ENCODE results near the gene GNB4. TPM values are rescaled to one million over a fixed set of nuclear protein-coding genes. Genes with fewer than 3 reads are reported as not detected.
A peak's percentile ranks its signal among the peaks of the same experiment; 100 is the strongest.

The GNB4 gene
- total RNA-seq, 1 donor from 2014 or later = 37.3 TPM

GRCh38 chr3:179463319-179463718 is 12.0 kb upstream of the GNB4 start:
- DNase-seq (ENCODE audit: low read depth, low spot score) = no peak
- H3K36me3 Mint-ChIP-seq (ENCODE audit: low read depth) = no peaks in the 10 kb centered on the region
- no peak overlapping the region for H3K27ac Mint-ChIP-seq (ENCODE audit: unreplicated experiment)
- TF ChIP-seq, protein P1, sequence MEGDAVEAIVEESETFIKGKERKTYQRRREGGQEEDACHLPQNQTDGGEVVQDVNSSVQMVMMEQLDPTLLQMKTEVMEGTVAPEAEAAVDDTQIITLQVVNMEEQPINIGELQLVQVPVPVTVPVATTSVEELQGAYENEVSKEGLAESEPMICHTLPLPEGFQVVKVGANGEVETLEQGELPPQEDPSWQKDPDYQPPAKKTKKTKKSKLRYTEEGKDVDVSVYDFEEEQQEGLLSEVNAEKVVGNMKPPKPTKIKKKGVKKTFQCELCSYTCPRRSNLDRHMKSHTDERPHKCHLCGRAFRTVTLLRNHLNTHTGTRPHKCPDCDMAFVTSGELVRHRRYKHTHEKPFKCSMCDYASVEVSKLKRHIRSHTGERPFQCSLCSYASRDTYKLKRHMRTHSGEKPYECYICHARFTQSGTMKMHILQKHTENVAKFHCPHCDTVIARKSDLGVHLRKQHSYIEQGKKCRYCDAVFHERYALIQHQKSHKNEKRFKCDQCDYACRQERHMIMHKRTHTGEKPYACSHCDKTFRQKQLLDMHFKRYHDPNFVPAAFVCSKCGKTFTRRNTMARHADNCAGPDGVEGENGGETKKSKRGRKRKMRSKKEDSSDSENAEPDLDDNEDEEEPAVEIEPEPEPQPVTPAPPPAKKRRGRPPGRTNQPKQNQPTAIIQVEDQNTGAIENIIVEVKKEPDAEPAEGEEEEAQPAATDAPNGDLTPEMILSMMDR (conservative IDR thresholded peaks at IDR 0.05) = no peak
- peaks cover 2% of the 10 kb centered on the region for H3K27me3 Mint-ChIP-seq (ENCODE audit: low read depth)
- peaks cover 4% of the 10 kb centered on the region for H3K4me1 Mint-ChIP-seq
- H3K9me3 Mint-ChIP-seq = no peaks in the 10 kb centered on the region
- H3K4me3 Mint-ChIP-seq = no peak overlapping the region

GRCh38 chr3:179460260-179460659 is 9.0 kb upstream of the GNB4 start:
- Mint-ChIP-seq H3K27me3 (ENCODE audit: low read depth) (peaks cover 11% of the 10 kb centered on the region), H3K4me3 (no peak overlapping the region), H3K36me3 (ENCODE audit: low read depth) (no peaks in the 10 kb centered on the region), H3K4me1 (peaks cover 4% of the 10 kb centered on the region), H3K9me3 (no peaks in the 10 kb centered on the region), H3K27ac (ENCODE audit: unreplicated experiment) (no peak overlapping the region)
- TF ChIP-seq, protein P1 (conservative IDR thresholded peaks at IDR 0.05) = no peak
- no peak for DNase-seq (ENCODE audit: low read depth, low spot score)

DNA sequence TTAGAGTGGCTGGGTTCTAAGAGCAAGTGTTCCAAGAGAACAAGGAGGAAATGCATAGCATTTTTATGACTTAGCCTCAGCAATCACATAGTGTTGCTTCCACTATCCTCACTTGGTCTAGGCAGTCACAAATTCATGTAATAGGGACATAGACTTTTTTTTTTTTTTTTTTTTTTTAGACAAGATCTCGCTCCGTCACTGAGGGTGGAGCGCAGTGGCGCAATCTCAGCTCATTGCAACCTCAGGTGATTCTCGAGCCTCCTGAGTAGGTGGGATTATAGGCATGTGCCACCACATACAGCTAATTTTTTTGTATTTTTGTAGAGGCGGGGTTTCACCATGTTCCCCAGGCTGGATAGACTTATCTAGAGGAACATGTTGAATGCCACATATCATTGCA is 4.7 kb upstream of the GNB4 start:
- TF ChIP-seq, protein P1 (conservative IDR thresholded peaks at IDR 0.05) = no peak
- no peak for DNase-seq (ENCODE audit: low read depth, low spot score)
- Mint-ChIP-seq H3K27ac (ENCODE audit: unreplicated experiment) (no peak overlapping the region), H3K27me3 (ENCODE audit: low read depth) (peaks cover 11% of the 10 kb centered on the region), H3K9me3 (no peaks in the 10 kb centered on the region), H3K4me1 (peaks cover 10% of the 10 kb centered on the region), H3K36me3 (ENCODE audit: low read depth) (no peaks in the 10 kb centered on the region), H3K4me3 (no peak overlapping the region)

GRCh38 chr3:179454887-179455286 is 3.6 kb upstream of the GNB4 start:
- Mint-ChIP-seq H3K4me1 (peaks cover 17% of the 10 kb centered on the region), H3K4me3 (no peak overlapping the region), H3K9me3 (no peaks in the 10 kb centered on the region), H3K27ac (ENCODE audit: unreplicated experiment) (no peak overlapping the region), H3K27me3 (ENCODE audit: low read depth) (peaks cover 12% of the 10 kb centered on the region), H3K36me3 (ENCODE audit: low read depth) (no peaks in the 10 kb centered on the region)
- DNase-seq (ENCODE audit: low read depth, low spot score) = no peak
- TF ChIP-seq, protein P1 (conservative IDR thresholded peaks at IDR 0.05) = no peak

DNA sequence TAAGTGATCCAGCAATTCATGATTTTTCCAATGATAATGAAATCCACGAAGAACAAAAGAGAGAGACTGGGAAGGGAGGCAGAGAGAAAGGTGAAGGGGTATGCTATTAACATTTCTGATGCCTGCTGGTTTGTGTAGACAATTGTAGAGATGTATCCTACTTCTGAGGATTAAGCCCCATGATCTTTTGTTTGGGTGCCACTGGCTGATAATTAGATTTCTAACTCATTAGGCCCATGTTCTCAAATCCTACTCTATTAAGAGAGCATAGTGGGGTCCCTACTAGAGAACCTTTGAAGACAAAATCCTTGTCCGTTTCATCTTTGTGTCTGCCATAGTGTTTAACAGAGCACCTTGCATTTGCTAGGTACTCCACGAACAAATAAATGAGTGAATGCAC is 2.7 kb upstream of the GNB4 start:
- H3K4me1 Mint-ChIP-seq = peaks cover 27% of the 10 kb centered on the region
- TF ChIP-seq, protein P1 (conservative IDR thresholded peaks at IDR 0.05) = no peak

DNA sequence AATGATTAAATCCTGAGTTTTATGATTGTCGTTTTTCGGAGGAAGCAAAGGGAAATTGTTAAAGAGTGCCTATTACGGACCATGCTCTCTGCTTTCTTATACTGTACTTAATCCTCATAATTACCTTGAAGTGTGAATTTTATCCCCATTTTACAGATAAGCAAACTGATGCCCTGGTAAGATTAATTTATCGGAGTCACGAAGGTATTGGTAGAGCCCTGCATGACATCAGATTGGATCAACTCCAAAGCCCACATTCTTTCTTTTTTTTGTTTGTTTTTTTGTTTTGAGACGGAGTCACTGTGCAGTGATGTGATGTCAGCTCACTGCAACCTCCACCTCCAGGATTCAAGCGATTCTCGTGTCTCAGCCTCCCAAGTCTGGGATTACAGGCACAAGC is 1.6 kb upstream of the GNB4 start:
- peaks cover 11% of the 10 kb centered on the region for H3K27me3 Mint-ChIP-seq (ENCODE audit: low read depth)
- no peak overlapping the region for H3K27ac Mint-ChIP-seq (ENCODE audit: unreplicated experiment)
- H3K4me1 Mint-ChIP-seq = peaks cover 28% of the 10 kb centered on the region
- H3K4me3 Mint-ChIP-seq = peak overlapping the region; percentile 24
- TF ChIP-seq, protein P1 (conservative IDR thresholded peaks at IDR 0.05) = no peak
- no peak for DNase-seq (ENCODE audit: low read depth, low spot score)
- H3K36me3 Mint-ChIP-seq (ENCODE audit: low read depth) = no peaks in the 10 kb centered on the region
- H3K9me3 Mint-ChIP-seq = no peaks in the 10 kb centered on the region

More for the DNA sequence above, 2.7 kb upstream of the GNB4 start:
- peak overlapping the region; percentile 52 for H3K4me3 Mint-ChIP-seq
- H3K27me3 Mint-ChIP-seq (ENCODE audit: low read depth) = peaks cover 11% of the 10 kb centered on the region
- H3K9me3 Mint-ChIP-seq = no peaks in the 10 kb centered on the region
- H3K36me3 Mint-ChIP-seq (ENCODE audit: low read depth) = no peaks in the 10 kb centered on the region
- no peak for DNase-seq (ENCODE audit: low read depth, low spot score)
- no peak overlapping the region for H3K27ac Mint-ChIP-seq (ENCODE audit: unreplicated experiment)
